Measurements from ENCODE around the gene KRCC1.

The KRCC1 gene

DNA sequence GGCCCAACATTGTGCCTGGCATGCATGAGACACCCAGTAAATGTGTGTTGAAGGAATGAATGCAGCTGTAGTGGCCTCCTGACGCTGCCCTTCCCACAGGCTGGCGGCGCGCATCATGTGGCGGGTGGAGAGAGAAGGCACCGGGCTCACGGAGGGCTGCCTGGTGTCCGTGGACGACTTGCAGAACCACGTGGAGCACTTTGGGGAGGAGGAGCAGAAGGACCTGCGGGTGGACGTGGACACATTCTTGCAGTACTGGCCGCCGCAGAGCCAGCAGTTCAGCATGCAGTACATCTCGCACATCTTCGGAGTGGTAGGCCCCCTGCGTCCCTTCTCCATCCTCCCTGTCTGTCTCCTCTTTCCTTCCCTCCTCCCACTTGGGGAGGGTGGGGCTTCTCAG, 32.2 kb upstream of the KRCC1 start:
- Histone ChIP-seq H3K27me3 (ENCODE audit: control insufficient read depth, insufficient read depth, low read length) (no peaks in the 10 kb centered on the region), H3K4me1 (ENCODE audit: control insufficient read depth, insufficient read depth, low read length) (no peaks in the 10 kb centered on the region), H3K9me3 (ENCODE audit: control insufficient read depth, low read length) (no peaks in the 10 kb centered on the region), H3K4me3 (ENCODE audit: low read length) (no peak overlapping the region), H3K9ac (ENCODE audit: low read length) (no peak overlapping the region), H3K36me3 (ENCODE audit: control insufficient read depth, insufficient read depth, low read length) (no peaks in the 10 kb centered on the region)

GRCh38 chr2:88087073-88087472, 31.5 kb upstream of the KRCC1 start:
- Histone ChIP-seq H3K36me3 (ENCODE audit: control insufficient read depth, insufficient read depth, low read length) (no peaks in the 10 kb centered on the region), H3K9ac (ENCODE audit: low read length) (no peak overlapping the region), H3K4me1 (ENCODE audit: control insufficient read depth, insufficient read depth, low read length) (no peaks in the 10 kb centered on the region), H3K9me3 (ENCODE audit: control insufficient read depth, low read length) (no peaks in the 10 kb centered on the region), H3K27me3 (ENCODE audit: control insufficient read depth, insufficient read depth, low read length) (no peaks in the 10 kb centered on the region), H3K4me3 (ENCODE audit: low read length) (no peak overlapping the region)

- no peaks in the 10 kb centered on the region for H3K4me1 ChIP-seq (ENCODE audit: control insufficient read depth, insufficient read depth, low read length)
- H3K36me3 ChIP-seq (ENCODE audit: control insufficient read depth, insufficient read depth, low read length), result no peaks in the 10 kb centered on the region
- H3K27me3 ChIP-seq (ENCODE audit: control insufficient read depth, insufficient read depth, low read length), result no peaks in the 10 kb centered on the region
- no peak overlapping the region for H3K4me3 ChIP-seq (ENCODE audit: low read length)
- no peak overlapping the region for H3K9ac ChIP-seq (ENCODE audit: low read length)
- H3K9me3 ChIP-seq (ENCODE audit: control insufficient read depth, low read length), result no peaks in the 10 kb centered on the region
Observed at GRCh38 chr2:88086401-88086800, 30.8 kb upstream of the KRCC1 start.

DNA sequence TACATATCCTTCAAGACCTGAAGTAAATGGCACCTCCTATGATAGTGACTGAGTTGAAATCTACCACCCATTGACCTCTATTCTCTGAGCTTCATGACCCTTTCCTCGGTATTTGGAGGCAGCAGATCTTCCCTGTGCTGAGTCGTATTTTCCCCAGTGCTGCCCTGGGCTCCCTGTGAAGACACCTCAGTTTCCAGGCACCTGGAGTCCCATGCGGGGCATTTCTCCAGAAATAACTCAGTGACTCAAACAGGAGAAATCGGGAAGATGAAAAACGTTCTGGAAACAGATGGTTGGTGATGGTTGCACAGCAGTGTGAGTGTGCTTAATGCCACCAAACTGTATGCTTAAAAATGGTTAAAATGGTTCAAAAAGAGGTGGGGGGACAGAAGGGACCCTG, 30.0 kb upstream of the KRCC1 start:
- Histone ChIP-seq H3K9ac (ENCODE audit: low read length) (no peak overlapping the region), H3K27me3 (ENCODE audit: control insufficient read depth, insufficient read depth, low read length) (no peaks in the 10 kb centered on the region), H3K4me1 (ENCODE audit: control insufficient read depth, insufficient read depth, low read length) (no peaks in the 10 kb centered on the region), H3K36me3 (ENCODE audit: control insufficient read depth, insufficient read depth, low read length) (no peaks in the 10 kb centered on the region), H3K4me3 (ENCODE audit: low read length) (no peak overlapping the region), H3K9me3 (ENCODE audit: control insufficient read depth, low read length) (no peaks in the 10 kb centered on the region)

- Histone ChIP-seq H3K4me3 (ENCODE audit: low read length) (no peak overlapping the region), H3K36me3 (ENCODE audit: control insufficient read depth, insufficient read depth, low read length) (no peaks in the 10 kb centered on the region), H3K4me1 (ENCODE audit: control insufficient read depth, insufficient read depth, low read length) (no peaks in the 10 kb centered on the region), H3K9ac (ENCODE audit: low read length) (no peak overlapping the region), H3K9me3 (ENCODE audit: control insufficient read depth, low read length) (no peaks in the 10 kb centered on the region), H3K27me3 (ENCODE audit: control insufficient read depth, insufficient read depth, low read length) (no peaks in the 10 kb centered on the region)
Observed at GRCh38 chr2:88085099-88085498, 29.5 kb upstream of the KRCC1 start.

DNA sequence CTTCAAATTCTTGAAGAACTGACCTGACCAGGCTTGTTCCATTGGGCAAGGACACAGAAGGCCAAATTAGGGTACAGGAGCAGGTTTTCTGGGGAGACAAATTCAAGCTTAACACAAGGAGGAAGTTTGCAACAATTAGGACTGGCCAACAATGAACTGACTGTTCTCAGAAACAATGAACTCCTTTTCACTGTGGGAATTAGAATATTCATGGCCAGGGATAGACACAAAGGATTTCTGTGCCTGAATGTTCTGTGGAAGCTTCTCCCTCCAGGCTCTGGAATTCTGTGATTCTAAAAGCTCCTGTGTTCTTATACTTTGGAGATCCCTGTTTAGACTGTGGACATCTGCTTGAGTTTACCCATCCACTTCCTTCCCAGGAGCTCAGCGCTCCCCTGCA, 27.2 kb upstream of the KRCC1 start:
- Histone ChIP-seq H3K9ac (ENCODE audit: low read length) (no peak overlapping the region), H3K4me1 (ENCODE audit: control insufficient read depth, insufficient read depth, low read length) (no peaks in the 10 kb centered on the region), H3K9me3 (ENCODE audit: control insufficient read depth, low read length) (no peaks in the 10 kb centered on the region), H3K4me3 (ENCODE audit: low read length) (no peak overlapping the region), H3K27me3 (ENCODE audit: control insufficient read depth, insufficient read depth, low read length) (no peaks in the 10 kb centered on the region), H3K36me3 (ENCODE audit: control insufficient read depth, insufficient read depth, low read length) (no peaks in the 10 kb centered on the region)

DNA sequence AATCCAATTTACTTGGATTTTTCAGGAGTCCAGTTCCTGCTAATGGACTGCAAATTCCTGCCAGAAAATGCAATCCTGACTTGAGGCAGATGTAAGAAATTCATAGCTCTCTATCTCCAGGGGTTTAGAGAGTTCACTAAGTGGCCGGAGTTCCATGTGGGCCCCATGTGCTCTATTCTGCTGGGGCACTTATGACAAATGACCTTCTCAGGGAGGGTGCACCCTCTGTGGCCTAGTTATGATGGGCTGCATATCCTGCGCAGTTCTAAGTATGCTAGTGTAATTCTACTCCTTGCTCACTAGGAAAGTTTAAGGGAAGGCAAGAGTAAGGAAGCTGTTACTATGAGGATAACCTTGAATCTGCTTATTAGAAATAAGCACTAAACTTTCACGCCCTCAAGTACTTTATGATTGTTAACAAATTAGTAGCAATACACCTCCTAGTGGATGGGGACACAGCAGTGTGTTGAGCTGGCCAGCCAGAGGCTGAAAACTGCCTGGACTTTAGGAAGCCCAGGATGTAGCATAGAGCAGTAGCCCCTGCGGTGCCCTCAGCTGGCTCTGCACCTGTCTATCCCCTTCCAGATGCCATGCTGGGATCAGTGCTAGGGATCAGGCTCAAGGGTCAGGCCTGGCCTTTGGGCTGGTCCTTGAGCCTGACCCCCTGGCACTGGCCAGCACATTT, 26.5 kb upstream of the KRCC1 start:
- H3K4me3 ChIP-seq (ENCODE audit: low read length), result no peak overlapping the region
- H3K9me3 ChIP-seq (ENCODE audit: control insufficient read depth, low read length), result no peaks in the 10 kb centered on the region
- no peak overlapping the region for H3K9ac ChIP-seq (ENCODE audit: low read length)

DNA sequence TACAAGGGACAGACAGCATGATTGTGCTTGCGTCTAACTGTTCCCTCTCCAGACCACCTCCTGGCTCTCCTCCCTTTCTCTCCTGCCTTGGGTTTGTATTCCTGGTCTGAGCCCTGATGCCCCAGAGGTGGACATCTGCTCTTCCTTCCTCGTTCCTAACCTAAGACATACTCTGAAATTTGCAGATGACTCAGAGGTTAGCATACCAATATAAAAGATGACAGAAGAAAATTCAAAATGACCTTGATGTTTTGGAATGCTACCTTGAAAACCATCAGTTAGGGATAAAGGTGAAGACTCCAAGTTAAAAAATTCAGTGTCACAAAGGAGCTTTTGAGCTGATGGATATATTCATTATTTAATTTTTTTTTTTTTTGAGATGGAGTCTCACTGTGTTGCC, 25.0 kb upstream of the KRCC1 start:
- Histone ChIP-seq H3K9me3 (ENCODE audit: control insufficient read depth, low read length) (no peaks in the 10 kb centered on the region), H3K9ac (ENCODE audit: low read length) (no peak overlapping the region), H3K4me1 (ENCODE audit: control insufficient read depth, insufficient read depth, low read length) (no peaks in the 10 kb centered on the region), H3K36me3 (ENCODE audit: control insufficient read depth, insufficient read depth, low read length) (no peaks in the 10 kb centered on the region), H3K27me3 (ENCODE audit: control insufficient read depth, insufficient read depth, low read length) (no peaks in the 10 kb centered on the region), H3K4me3 (ENCODE audit: low read length) (no peak overlapping the region)

More for the DNA sequence above, 26.5 kb upstream of the KRCC1 start:
- Histone ChIP-seq H3K36me3 (ENCODE audit: control insufficient read depth, insufficient read depth, low read length) (no peaks in the 10 kb centered on the region), H3K27me3 (ENCODE audit: control insufficient read depth, insufficient read depth, low read length) (no peaks in the 10 kb centered on the region), H3K4me1 (ENCODE audit: control insufficient read depth, insufficient read depth, low read length) (no peaks in the 10 kb centered on the region)

- Histone ChIP-seq H3K4me3 (ENCODE audit: low read length) (no peak overlapping the region), H3K9me3 (ENCODE audit: control insufficient read depth, low read length) (no peaks in the 10 kb centered on the region), H3K4me1 (ENCODE audit: control insufficient read depth, insufficient read depth, low read length) (no peaks in the 10 kb centered on the region), H3K9ac (ENCODE audit: low read length) (no peak overlapping the region), H3K27me3 (ENCODE audit: control insufficient read depth, insufficient read depth, low read length) (no peaks in the 10 kb centered on the region), H3K36me3 (ENCODE audit: control insufficient read depth, insufficient read depth, low read length) (no peaks in the 10 kb centered on the region)
Observed at GRCh38 chr2:88078643-88079172, 23.1 kb upstream of the KRCC1 start.

DNA sequence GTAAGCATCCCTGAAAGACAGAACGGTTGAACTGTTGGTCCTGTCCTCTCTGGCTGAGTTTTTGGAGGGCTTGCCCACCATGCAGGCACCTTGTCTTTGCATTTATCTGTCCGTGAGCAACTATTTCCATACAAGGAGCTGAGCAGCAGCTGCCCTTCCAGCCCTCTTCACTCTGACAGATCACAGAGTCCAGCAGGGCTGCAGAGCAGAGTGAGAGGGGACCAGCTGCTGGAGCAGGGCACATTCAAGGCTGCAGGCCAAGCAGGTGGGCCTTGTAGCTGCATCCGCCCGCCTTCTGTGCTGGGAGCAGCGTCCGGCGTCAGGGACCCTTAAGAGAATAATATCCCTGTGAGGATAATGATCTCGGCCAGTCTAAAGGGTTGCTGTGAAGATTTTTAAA, 21.5 kb upstream of the KRCC1 start:
- Histone ChIP-seq H3K36me3 (ENCODE audit: control insufficient read depth, insufficient read depth, low read length) (no peaks in the 10 kb centered on the region), H3K27me3 (ENCODE audit: control insufficient read depth, insufficient read depth, low read length) (no peaks in the 10 kb centered on the region), H3K4me1 (ENCODE audit: control insufficient read depth, insufficient read depth, low read length) (no peaks in the 10 kb centered on the region), H3K9ac (ENCODE audit: low read length) (no peak overlapping the region), H3K4me3 (ENCODE audit: low read length) (no peak overlapping the region), H3K9me3 (ENCODE audit: control insufficient read depth, low read length) (no peaks in the 10 kb centered on the region)

- no peaks in the 10 kb centered on the region for H3K4me1 ChIP-seq (ENCODE audit: control insufficient read depth, insufficient read depth, low read length)
- no peaks in the 10 kb centered on the region for H3K27me3 ChIP-seq (ENCODE audit: control insufficient read depth, insufficient read depth, low read length)
- no peak overlapping the region for H3K9ac ChIP-seq (ENCODE audit: low read length)
- H3K36me3 ChIP-seq (ENCODE audit: control insufficient read depth, insufficient read depth, low read length), result no peaks in the 10 kb centered on the region
- H3K4me3 ChIP-seq (ENCODE audit: low read length), result no peak overlapping the region
- H3K9me3 ChIP-seq (ENCODE audit: control insufficient read depth, low read length), result no peaks in the 10 kb centered on the region
Observed at GRCh38 chr2:88074854-88075292, 19.3 kb upstream of the KRCC1 start.

DNA sequence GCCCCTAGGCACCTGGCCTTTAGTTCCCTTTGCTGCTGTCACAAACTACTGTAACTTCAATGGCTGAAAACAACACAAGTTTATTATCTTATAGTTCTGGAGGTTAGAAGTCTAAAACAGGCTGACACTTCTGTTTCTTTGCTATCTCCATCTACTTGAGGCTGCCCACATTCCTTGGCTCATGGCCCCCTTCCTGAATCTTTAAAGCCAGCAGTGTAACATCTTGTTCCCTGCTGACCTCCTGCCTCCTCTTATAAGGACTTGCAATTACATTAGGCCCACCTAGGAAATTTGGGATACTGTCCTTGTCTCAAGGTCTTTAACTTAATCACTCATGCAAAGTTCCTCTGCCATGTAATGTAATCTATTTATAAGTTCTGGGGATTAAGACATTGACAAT, 18.6 kb upstream of the KRCC1 start:
- no peaks in the 10 kb centered on the region for H3K4me1 ChIP-seq (ENCODE audit: control insufficient read depth, insufficient read depth, low read length)
- H3K9me3 ChIP-seq (ENCODE audit: control insufficient read depth, low read length), result no peaks in the 10 kb centered on the region
- no peaks in the 10 kb centered on the region for H3K36me3 ChIP-seq (ENCODE audit: control insufficient read depth, insufficient read depth, low read length)
- no peaks in the 10 kb centered on the region for H3K27me3 ChIP-seq (ENCODE audit: control insufficient read depth, insufficient read depth, low read length)
- no peak overlapping the region for H3K9ac ChIP-seq (ENCODE audit: low read length)
- H3K4me3 ChIP-seq (ENCODE audit: low read length), result no peak overlapping the region

- no peaks in the 10 kb centered on the region for H3K36me3 ChIP-seq (ENCODE audit: control insufficient read depth, insufficient read depth, low read length)
- no peaks in the 10 kb centered on the region for H3K4me1 ChIP-seq (ENCODE audit: control insufficient read depth, insufficient read depth, low read length)
- no peak overlapping the region for H3K4me3 ChIP-seq (ENCODE audit: low read length)
- H3K27me3 ChIP-seq (ENCODE audit: control insufficient read depth, insufficient read depth, low read length), result no peaks in the 10 kb centered on the region
- H3K9ac ChIP-seq (ENCODE audit: low read length), result no peak overlapping the region
- H3K9me3 ChIP-seq (ENCODE audit: control insufficient read depth, low read length), result no peaks in the 10 kb centered on the region
Observed at GRCh38 chr2:88071365-88071764, 15.8 kb upstream of the KRCC1 start.

Measured in mucosa of stomach (tissue), 1 donor.